Esophagus muscularis mucosa (tissue), 4 donors: Measurements from ENCODE around the gene LRRC7. TPM values are rescaled to one million over a fixed set of nuclear protein-coding genes. Genes with fewer than 3 reads are reported as not detected.

Experiments used
- DNase-seq: peaks from one replicate; pipeline ENCODE4 v3.0.0-alpha.2; 2017; ENCODE audit errors: extremely low spot score
- H3K27ac ChIP-seq, 4 donors: fragments of 200-600 bp; sonication (generic); replicated peaks in 1 of 4; 1 replicate in 3 of 4; 2 replicates in 1 of 4; pipeline ENCODE4 v1.5.1; 2016 to 2019; ENCODE audit warnings: mild to moderate bottlenecking in 1 of 4
- H3K27me3 ChIP-seq, 4 donors: fragments of 200-600 bp; sonication (generic); one replicate each; pipeline versions ENCODE4 v1.5.1 to v1.6.0; 2016 to 2019
- H3K36me3 ChIP-seq, 4 donors: fragments of 200-600 bp; sonication (generic); one replicate each; pipeline ENCODE4 v1.5.1; 2016 to 2019
- H3K4me1 ChIP-seq, 4 donors: fragments of 200-600 bp; sonication (generic); one replicate each; pipeline ENCODE4 v1.5.1; 2016 to 2019
- H3K4me3 ChIP-seq, 4 donors: fragments of 200-600 bp; sonication (generic); 1 replicate in 2 of 4; 2 replicates in 2 of 4; pipeline ENCODE4 v1.5.1; 2016 to 2019; ENCODE audit warnings: mild to moderate bottlenecking in 4 of 4, moderate library complexity in 1 of 4
- H3K9me3 ChIP-seq, 4 donors: fragments of 200-600 bp; sonication (generic); 1 replicate in 3 of 4; 2 replicates in 1 of 4; pipeline ENCODE4 v1.5.1; 2016 to 2019
- CTCF ChIP-seq, 3 experiments: fragments of 200-600 bp in 2 of 3; fragments of 450-650 bp in 1 of 3; sonication (generic) in 2 of 3; IDR thresholded peaks; one replicate each; pipeline ENCODE4 v1.5.1; 2017 to 2019; ENCODE audit warnings: antibody characterized with exemption in 3 of 3, mild to moderate bottlenecking in 2 of 3, moderate library complexity in 1 of 3
- EP300 ChIP-seq: sonication (generic); formaldehyde crosslinking; IDR thresholded peaks from one replicate; pipeline ENCODE4 v1.6.1; 2017; ENCODE audit warnings: antibody characterized with exemption
- POLR2A ChIP-seq: fragments of 450-650 bp; IDR thresholded peaks from one replicate; pipeline ENCODE4 v1.6.1; 2017; ENCODE audit warnings: antibody characterized with exemption, moderate library complexity, mild to moderate bottlenecking, low read depth
- POLR2AphosphoS5 ChIP-seq, 2 donors: sonication (generic); formaldehyde crosslinking; IDR thresholded peaks; one replicate each; pipeline ENCODE4 v1.6.1; 2017; ENCODE audit warnings: antibody characterized with exemption in 2 of 2
- WGBS: methylation state at CpG from one replicate; pipeline ENCODE4 v1.1.5; 2018; 5-methylcytosine and 5-hydroxymethylcytosine counted together
- intact Hi-C: fragments of 100-400 bp; cut with DNase I; formaldehyde crosslinking; loops from one replicate; pipeline ENCODE4 v1.15.1; 2023
- total RNA-seq, 4 donors: library from RNA; depleted of rRNA; stranded (reverse); fragments of >200 nt; gene quantifications; one replicate each; pipeline versions ENCODE4 v1.1.0 to v1.2.1, GENCODE V29; 2016

The LRRC7 gene
- total RNA-seq, 4 donors from 2014 or later: 0.26 to 2.5 (median 0.42) TPM

- no peak for TF ChIP-seq CTCF (IDR thresholded peaks at IDR 0.05)
- TF ChIP-seq POLR2A: no peak
- no peak for TF ChIP-seq POLR2AphosphoS5 (IDR thresholded peaks at IDR 0.05)
- no peak for TF ChIP-seq EP300
- H3K4me3 ChIP-seq: no peak overlapping the region
Observed at GRCh38 chr1:70156529-70157120, 588.9 kb downstream of the LRRC7 start.

GRCh38 chr1:70164350-70164749 is 596.6 kb downstream of the LRRC7 start:
- 98% methylated on average over 4 of the region's 4 CpGs for WGBS
- Histone ChIP-seq H3K9me3 (no peaks in the 10 kb centered on the region), H3K36me3 (peaks cover 0 to 41% (median 6%) of the 10 kb centered on the region in 4 donors), H3K27ac (no peak overlapping the region), H3K4me1 (no peaks in the 10 kb centered on the region), H3K27me3 (no peaks in the 10 kb centered on the region), H3K4me3 (no peak overlapping the region)
- TF ChIP-seq POLR2AphosphoS5 (IDR thresholded peaks at IDR 0.05) (no peak), EP300 (no peak), CTCF (IDR thresholded peaks at IDR 0.05) (no peak), POLR2A (no peak)
- DNase-seq: no peak
- intact Hi-C loops: no loop called here

More at GRCh38 chr1:70156529-70157120, 588.9 kb downstream of the LRRC7 start:
- no peak overlapping the region for H3K27ac ChIP-seq
- 90% methylated on average over 5 of the region's 5 CpGs for WGBS
- no peak for DNase-seq
- H3K27me3 ChIP-seq: no peaks in the 10 kb centered on the region
- no peaks in the 10 kb centered on the region for H3K4me1 ChIP-seq
- intact Hi-C loops: no loop called here
- H3K9me3 ChIP-seq: no peaks in the 10 kb centered on the region
- H3K36me3 ChIP-seq: peaks cover 0 to 9% (median 3%) of the 10 kb centered on the region in 4 donors

- peaks cover 0 to 30% (median under 1%) of the 10 kb centered on the region in 4 donors for H3K36me3 ChIP-seq
- intact Hi-C loops: no loop called here
Observed at GRCh38 chr1:70168283-70168682, 600.6 kb downstream of the LRRC7 start.

DNA sequence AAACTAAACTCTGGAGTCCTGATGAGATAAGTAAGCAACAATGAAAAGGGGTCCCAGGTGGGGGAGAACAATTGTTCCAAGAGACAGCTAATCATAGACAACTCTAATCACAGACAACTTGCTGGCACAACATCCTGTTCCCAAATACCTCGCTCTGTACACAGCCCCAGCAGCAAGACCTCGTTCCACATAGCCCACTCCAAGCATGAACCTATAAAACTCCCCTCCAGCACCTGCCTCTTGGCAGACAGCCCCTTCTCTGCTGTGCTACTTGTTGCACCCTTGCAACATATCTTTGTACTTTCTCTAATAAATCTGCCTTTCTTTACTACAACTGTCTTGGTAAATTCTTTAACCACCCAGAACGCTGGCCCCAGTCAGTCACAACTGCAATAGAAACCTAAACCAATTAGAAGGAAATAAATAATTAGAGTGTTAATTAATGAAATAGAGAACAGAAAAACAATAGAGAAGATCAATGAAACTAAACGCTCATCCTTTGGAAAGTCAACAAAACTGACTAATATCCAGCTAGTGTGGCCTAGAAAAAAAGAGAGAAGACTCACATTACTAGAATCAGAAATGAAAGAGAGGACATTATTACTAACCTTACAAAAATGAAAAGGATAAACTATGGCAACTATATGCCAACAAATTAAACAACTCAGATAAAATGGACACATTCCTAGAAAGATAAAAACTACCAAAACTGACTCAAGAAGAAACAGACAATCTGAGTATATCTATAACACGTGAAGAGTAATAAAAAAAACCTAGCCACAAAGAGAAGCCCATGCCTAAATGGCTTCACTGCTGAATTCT is 601.5 kb downstream of the LRRC7 start:
- Histone ChIP-seq H3K4me3 (no peak overlapping the region), H3K27me3 (no peaks in the 10 kb centered on the region), H3K4me1 (no peaks in the 10 kb centered on the region), H3K9me3 (no peaks in the 10 kb centered on the region), H3K36me3 (peaks cover 0 to 29% (median 0%) of the 10 kb centered on the region in 4 donors), H3K27ac (no peak overlapping the region)
- TF ChIP-seq POLR2A (no peak), EP300 (no peak), POLR2AphosphoS5 (IDR thresholded peaks at IDR 0.05) (no peak), CTCF (IDR thresholded peaks at IDR 0.05) (no peak)
- intact Hi-C loops: no loop called here
- WGBS: 94% methylated on average over 5 of the region's 5 CpGs
- DNase-seq: no peak

More at GRCh38 chr1:70168283-70168682, 600.6 kb downstream of the LRRC7 start:
- H3K4me3 ChIP-seq: no peak overlapping the region
- no peak for DNase-seq
- no peaks in the 10 kb centered on the region for H3K9me3 ChIP-seq
- no peaks in the 10 kb centered on the region for H3K4me1 ChIP-seq
- no peaks in the 10 kb centered on the region for H3K27me3 ChIP-seq
- no peak overlapping the region for H3K27ac ChIP-seq
- TF ChIP-seq POLR2A: no peak
- no peak for TF ChIP-seq POLR2AphosphoS5 (IDR thresholded peaks at IDR 0.05)
- no peak for TF ChIP-seq EP300
- TF ChIP-seq CTCF (IDR thresholded peaks at IDR 0.05): no peak
